WTC11 (cell line): ENCODE measurements around the gene PSMB10. TPM values are rescaled to one million over a fixed set of nuclear protein-coding genes. Genes with fewer than 3 reads are reported as not detected.

ENCODE experiments used
- ATAC-seq: fragments of 200-7000 bp; cut with Tn5 transposase; 2 replicates; pipeline ENCODE4 v1.10.0; 2021; ENCODE audit warnings: mild to moderate bottlenecking, moderate library complexity
- CTCF ChIA-PET: fragments of 300-600 bp; sonication (Branson Sonifier 250); formaldehyde crosslinking; loops from one replicate; lab custom pipeline; 2021; ENCODE audit warnings: antibody characterized with exemption; lab: Charles Lee
- POLR2A ChIA-PET: fragments of 350-600 bp; sonication (Branson Sonifier 250); formaldehyde crosslinking; loops from one replicate; lab custom pipeline; 2021; ENCODE audit warnings: antibody characterized with exemption; lab: Charles Lee
- DNase-seq: peaks from one replicate; pipeline ENCODE4 v3.0.0; 2021; ENCODE audit warnings: low spot score
- H3K27ac Mint-ChIP-seq: 2 replicates; pipeline ENCODE4 v1.8.0; 2021; ENCODE audit warnings: mixed read lengths
- H3K27me3 Mint-ChIP-seq: 2 replicates; pipeline ENCODE4 v1.8.0; 2021; ENCODE audit warnings: low read depth, mild to moderate bottlenecking, moderate library complexity, mixed read lengths
- H3K36me3 Mint-ChIP-seq: 2 replicates; pipeline ENCODE4 v1.8.0; 2021; ENCODE audit warnings: mixed read lengths
- H3K4me1 Mint-ChIP-seq: 2 replicates; pipeline ENCODE4 v1.8.0; 2022; ENCODE audit warnings: mixed read lengths
- H3K4me3 Mint-ChIP-seq: 2 replicates; pipeline ENCODE4 v1.8.0; 2021; ENCODE audit warnings: mild to moderate bottlenecking, moderate library complexity, mixed read lengths
- H3K9me3 Mint-ChIP-seq: 2 replicates; pipeline ENCODE4 v1.8.0; 2021; ENCODE audit warnings: mixed read lengths
- ARID4B ChIP-seq: sonication (generic); formaldehyde crosslinking; IDR thresholded peaks from 2 replicates; pipeline ENCODE4 v1.8.0; 2023; ENCODE audit warnings: missing genetic modification reagents, mild to moderate bottlenecking, borderline replicate concordance
- CREB1 ChIP-seq: sonication (generic); formaldehyde crosslinking; IDR thresholded peaks from 2 replicates; pipeline ENCODE4 v1.8.0; 2023; ENCODE audit warnings: mild to moderate bottlenecking, missing genetic modification reagents
- CREM ChIP-seq: sonication (generic); formaldehyde crosslinking; IDR thresholded peaks from 2 replicates; pipeline ENCODE4 v1.8.1; 2022; ENCODE audit warnings: mild to moderate bottlenecking, missing genetic modification reagents, moderate library complexity
- E2F1 ChIP-seq: sonication (generic); formaldehyde crosslinking; IDR thresholded peaks from 2 replicates; pipeline ENCODE4 v1.8.0; 2022; ENCODE audit warnings: mild to moderate bottlenecking, missing genetic modification reagents
- ELF4 ChIP-seq: sonication (generic); formaldehyde crosslinking; IDR thresholded peaks from 2 replicates; pipeline ENCODE4 v1.8.1; 2022; ENCODE audit warnings: low read depth, mild to moderate bottlenecking, moderate library complexity, missing genetic modification reagents
- ERG ChIP-seq: fragments of 250-450 bp; sonication (Bioruptor Pico); IDR thresholded peaks from 2 replicates; pipeline ENCODE4 v1.8.0; 2021; ENCODE audit warnings: mild to moderate bottlenecking
- FOXP1 ChIP-seq: sonication (generic); formaldehyde crosslinking; IDR thresholded peaks from 2 replicates; pipeline ENCODE4 v1.8.0; 2022; ENCODE audit warnings: missing genetic modification reagents, mild to moderate bottlenecking, moderate library complexity, borderline replicate concordance
- HMGA2 ChIP-seq: fragments of 250-450 bp; sonication (Bioruptor Pico); IDR thresholded peaks from 2 replicates; pipeline ENCODE4 v1.4.0; 2021; ENCODE audit warnings: mild to moderate bottlenecking, moderate library complexity
- HMGXB4 ChIP-seq: sonication (generic); formaldehyde crosslinking; IDR thresholded peaks from 2 replicates; pipeline ENCODE4 v1.8.1; 2023; ENCODE audit warnings: mild to moderate bottlenecking, moderate library complexity, missing genetic modification reagents
- JUN ChIP-seq: sonication (generic); formaldehyde crosslinking; IDR thresholded peaks from 2 replicates; pipeline ENCODE4 v1.8.0; 2023; ENCODE audit warnings: mild to moderate bottlenecking, missing genetic modification reagents
- KAT7 ChIP-seq: sonication (generic); formaldehyde crosslinking; IDR thresholded peaks from 2 replicates; pipeline ENCODE4 v1.8.1; 2023; ENCODE audit warnings: missing genetic modification reagents, mild to moderate bottlenecking, borderline replicate concordance
- NFE2L1 ChIP-seq: sonication (generic); formaldehyde crosslinking; IDR thresholded peaks from 2 replicates; pipeline ENCODE4 v1.8.1; 2023; ENCODE audit warnings: missing genetic modification reagents
- NFYB ChIP-seq: sonication (generic); formaldehyde crosslinking; conservative IDR thresholded peaks from 2 replicates; pipeline ENCODE4 v1.8.0; 2022; ENCODE audit warnings: low read depth, missing genetic modification reagents
- NR3C1 ChIP-seq: sonication (generic); formaldehyde crosslinking; conservative IDR thresholded peaks from 2 replicates; pipeline ENCODE4 v1.8.1; 2023; ENCODE audit warnings: low read depth, mild to moderate bottlenecking, missing genetic modification reagents
- SMAD4 ChIP-seq: sonication (generic); formaldehyde crosslinking; IDR thresholded peaks from 2 replicates; pipeline ENCODE4 v1.8.0; 2022; ENCODE audit warnings: mild to moderate bottlenecking, missing genetic modification reagents
- SOX15 ChIP-seq: fragments of 250-450 bp; sonication (Bioruptor Pico); IDR thresholded peaks from 2 replicates; pipeline ENCODE4 v1.9.0; 2021; ENCODE audit warnings: mild to moderate bottlenecking
- TEAD4 ChIP-seq: sonication (generic); formaldehyde crosslinking; IDR thresholded peaks from 2 replicates; pipeline ENCODE4 v1.8.0; 2022; ENCODE audit warnings: mild to moderate bottlenecking, missing genetic modification reagents
- TP53 ChIP-seq: sonication (generic); formaldehyde crosslinking; IDR thresholded peaks from 2 replicates; pipeline ENCODE4 v1.8.1; 2023; ENCODE audit warnings: mild to moderate bottlenecking, missing genetic modification reagents
- ZBTB43 ChIP-seq: sonication (generic); formaldehyde crosslinking; IDR thresholded peaks from 2 replicates; pipeline ENCODE4 v1.8.1; 2023; ENCODE audit warnings: mild to moderate bottlenecking, missing genetic modification reagents
- ZNF396 ChIP-seq: fragments of 250-450 bp; sonication (Bioruptor Pico); IDR thresholded peaks from 2 replicates; pipeline ENCODE4 v1.8.0; 2021; ENCODE audit warnings: mild to moderate bottlenecking, moderate library complexity, borderline replicate concordance
- ZNF671 ChIP-seq: fragments of 250-450 bp; sonication (Bioruptor Pico); IDR thresholded peaks from 2 replicates; pipeline ENCODE4 v1.8.0; 2021; ENCODE audit warnings: mild to moderate bottlenecking
- total RNA-seq: library from RNA; stranded (reverse); gene quantifications from 3 replicates; pipeline ENCODE4 v1.2.3, GENCODE V29; 2021

The PSMB10 gene
- total RNA-seq, 1 experiment from 2014 or later = 40.9 TPM

GRCh38 chr16:67965668-67966548, 29.3 kb upstream of the PSMB10 start:
- ATAC-seq = no peak
- no peak for DNase-seq
- Mint-ChIP-seq H3K4me3 (peak overlapping the region; percentile 97), H3K27me3 (peaks cover 5% of the 10 kb centered on the region; the same call in 1 of the 2 replicates), H3K9me3 (no peaks in the 10 kb centered on the region), H3K36me3 (peaks cover 26% of the 10 kb centered on the region), H3K27ac (peak overlapping the region; percentile 91), H3K4me1 (peaks cover 44% of the 10 kb centered on the region)
- CTCF ChIA-PET = interaction anchor here (0.8 to 3.2 kb wide), 13 partner anchors 15 to 445 kb away, joined by 3 to 25 read pairs (median 4); partner anchors contain the start of genes LCAT, NFATC3 and NRN1L
- TF ChIP-seq ELF4 (CRISPR knock-in tag) (no peak), NFE2L1 (CRISPR knock-in tag) (no peak), KAT7 (CRISPR knock-in tag) (no peak), HMGA2 (no peak), JUN (CRISPR knock-in tag) (no peak), ZNF396 (CRISPR knock-in tag) (no peak), HMGXB4 (CRISPR knock-in tag) (no peak), TEAD4 (CRISPR knock-in tag) (no peak), SOX15 (CRISPR knock-in tag) (no peak), ZNF671 (CRISPR knock-in tag) (no peak), E2F1 (CRISPR knock-in tag) (no peak)
- POLR2A ChIA-PET = interaction anchor here (0.6 to 1.2 kb wide), 3 partner anchors 31 to 75 kb away, joined by 3 to 7 read pairs (median 5); partner anchors contain the start of genes DDX28 and DUS2

GRCh38 chr16:67964477-67965131, 28.0 kb upstream of the PSMB10 start:
- ChIA-PET POLR2A (no interaction called here), CTCF (interaction anchor here (0.5 to 3.2 kb wide), 6 partner anchors 17 to 292 kb away, joined by 3 to 25 read pairs (median 6); partner anchors contain the start of gene LCAT)
- Mint-ChIP-seq H3K27me3 (peaks cover 2% of the 10 kb centered on the region; the same call in 1 of the 2 replicates), H3K4me3 (no peak overlapping the region), H3K4me1 (peaks cover 41% of the 10 kb centered on the region), H3K27ac (peak overlapping the region; percentile 81), H3K36me3 (peaks cover 36% of the 10 kb centered on the region), H3K9me3 (no peaks in the 10 kb centered on the region)
- ATAC-seq = no peak
- DNase-seq = no peak
- TF ChIP-seq FOXP1 (CRISPR knock-in tag) (no peak), CREB1 (CRISPR knock-in tag) (no peak), NFYB (CRISPR knock-in tag) (no peak), HMGXB4 (CRISPR knock-in tag) (no peak), JUN (CRISPR knock-in tag) (no peak), ERG (CRISPR knock-in tag) (no peak), ZNF396 (CRISPR knock-in tag) (no peak), SMAD4 (no peak), ZBTB43 (CRISPR knock-in tag) (no peak), CREM (CRISPR knock-in tag) (no peak), TP53 (CRISPR knock-in tag) (no peak), NR3C1 (no peak), ARID4B (no peak), SOX15 (CRISPR knock-in tag) (no peak)
